CD14-positive monocyte (primary cell): ENCODE measurements around the gene CDT1. TPM values are rescaled to one million over a fixed set of nuclear protein-coding genes. Genes with fewer than 3 reads are reported as not detected.
A peak's percentile ranks its signal among the peaks of the same experiment; 100 is the strongest.

Source experiments
- DNase-seq, 3 donors: peaks; one replicate each; pipeline ENCODE4 v3.0.0-alpha.2; 2011 to 2022
- H2AFZ ChIP-seq: 2 replicates; pipeline ENCODE4 v1.6.0; 2012; ENCODE audit warnings: mild to moderate bottlenecking, low read depth, low read length, inconsistent platforms; ENCODE audit not compliant: insufficient read depth, poor library complexity, severe bottlenecking
- H3K27ac ChIP-seq, 2 donors: 1 replicate in 1 of 2; 2 replicates in 1 of 2; pipeline ENCODE4 v1.5.1; 2012 to 2013; ENCODE audit warnings: low read length in 2 of 2, control low read depth in 1 of 2, inconsistent platforms in 1 of 2, low read depth in 1 of 2, mild to moderate bottlenecking in 1 of 2
- H3K27me3 ChIP-seq, 2 donors: one replicate each; pipeline versions ENCODE4 v1.6.0 to v1.6.1; 2011 to 2013; ENCODE audit warnings: low read length in 2 of 2; ENCODE audit not compliant: control insufficient read depth in 2 of 2, insufficient read depth in 2 of 2
- H3K36me3 ChIP-seq, 2 donors: replicated peaks in 1 of 2; 1 replicate in 1 of 2; 2 replicates in 1 of 2; pipeline versions ENCODE4 v1.5.1 to v1.6.1; 2012 to 2013; ENCODE audit warnings: low read length in 2 of 2, control low read depth in 1 of 2, inconsistent platforms in 1 of 2, mild to moderate bottlenecking in 1 of 2; ENCODE audit not compliant: insufficient read depth in 2 of 2, control insufficient read depth in 1 of 2
- H3K4me1 ChIP-seq, 2 donors: 1 replicate in 1 of 2; 2 replicates in 1 of 2; pipeline versions ENCODE4 v1.5.1 to v1.6.1; 2012 to 2013; ENCODE audit warnings: low read length in 2 of 2, control low read depth in 1 of 2, inconsistent platforms in 1 of 2, mild to moderate bottlenecking in 1 of 2, moderate library complexity in 1 of 2; ENCODE audit not compliant: insufficient read depth in 2 of 2, control insufficient read depth in 1 of 2
- H3K4me2 ChIP-seq: replicated peaks from 2 replicates; pipeline ENCODE3; 2012; ENCODE audit warnings: low read length, moderate library complexity, mild to moderate bottlenecking; ENCODE audit not compliant: poor library complexity, severe bottlenecking; ENCODE audit errors: extremely low read depth
- H3K4me3 ChIP-seq, 3 experiments: fragments of 200-600 bp in 1 of 3; sonication (generic) in 1 of 3; replicated peaks in 1 of 3; 1 replicate in 2 of 3; 2 replicates in 1 of 3; pipeline ENCODE4 v1.5.1; 2011 to 2013; ENCODE audit warnings: low read length in 3 of 3, mild to moderate bottlenecking in 3 of 3, control low read depth in 2 of 3, low read depth in 2 of 3, inconsistent platforms in 1 of 3, moderate library complexity in 1 of 3
- H3K79me2 ChIP-seq: 2 replicates; pipeline ENCODE4 v1.6.0; 2012; ENCODE audit warnings: mild to moderate bottlenecking, control low read depth, inconsistent platforms, low read length, moderate library complexity; ENCODE audit not compliant: insufficient read depth
- H3K9ac ChIP-seq: 2 replicates; pipeline ENCODE4 v1.6.0; 2017; ENCODE audit warnings: low read length, mild to moderate bottlenecking; ENCODE audit not compliant: insufficient read depth, poor library complexity, severe bottlenecking
- H3K9me3 ChIP-seq, 2 donors: replicated peaks in 1 of 2; 1 replicate in 1 of 2; 2 replicates in 1 of 2; pipeline versions ENCODE4 v1.5.1 to v1.6.1; 2012 to 2013; ENCODE audit warnings: low read length in 2 of 2, control low read depth in 1 of 2; ENCODE audit not compliant: control insufficient read depth in 1 of 2, insufficient read depth in 1 of 2
- H4K20me1 ChIP-seq: 2 replicates; pipeline ENCODE4 v1.6.0; 2012; ENCODE audit warnings: mild to moderate bottlenecking, low read length, control low read depth, moderate library complexity; ENCODE audit not compliant: insufficient read depth
- H3K27ac Mint-ChIP-seq, 7 donors: one replicate each; pipeline ENCODE4 v1.8.0; 2020; ENCODE audit warnings: mild to moderate bottlenecking in 7 of 7, mixed read lengths in 7 of 7, moderate library complexity in 6 of 7, inconsistent platforms in 2 of 7
- H3K27me3 Mint-ChIP-seq, 3 donors: one replicate each; pipeline ENCODE4 v1.8.0; 2021 to 2022; ENCODE audit warnings: low read depth in 3 of 3, mild to moderate bottlenecking in 3 of 3, mixed read lengths in 3 of 3, moderate library complexity in 3 of 3, inconsistent platforms in 1 of 3
- H3K36me3 Mint-ChIP-seq, 2 donors: one replicate each; pipeline ENCODE4 v1.8.0; 2020; ENCODE audit warnings: mixed read lengths in 2 of 2, inconsistent platforms in 1 of 2, mild to moderate bottlenecking in 1 of 2
- H3K4me1 Mint-ChIP-seq: one replicate; pipeline ENCODE4 v1.8.0; 2020; ENCODE audit warnings: mild to moderate bottlenecking, mixed read lengths
- H3K4me3 Mint-ChIP-seq, 2 donors: one replicate each; pipeline ENCODE4 v1.8.0; 2020; ENCODE audit warnings: mild to moderate bottlenecking in 2 of 2, mixed read lengths in 2 of 2, moderate library complexity in 1 of 2
- H3K9me3 Mint-ChIP-seq, 7 donors: one replicate each; pipeline ENCODE4 v1.8.0; 2020 to 2022; ENCODE audit warnings: mixed read lengths in 7 of 7, mild to moderate bottlenecking in 6 of 7, moderate library complexity in 6 of 7, inconsistent platforms in 2 of 7
- CTCF ChIP-seq: fragments of 200-600 bp; IDR thresholded peaks from one replicate; pipeline ENCODE4 v1.8.0; 2022; ENCODE audit warnings: antibody characterized with exemption, mild to moderate bottlenecking
- WGBS: methylation state at CpG from one replicate; pipeline ENCODE4 v1.1.5; 2013; ENCODE audit warnings: missing lambda C conversion rate; ENCODE audit not compliant: insufficient coverage; 5-methylcytosine and 5-hydroxymethylcytosine counted together
- intact Hi-C, 2 donors: fragments of 100-400 bp; cut with micrococcal nuclease; formaldehyde crosslinking; loops; one replicate each; pipeline versions ENCODE4 v1.15.0 to v1.15.1; 2023
- polyA plus RNA-seq, 3 donors: library from polyadenylated mRNA; depleted of rRNA in 1 of 3; unstranded in 2 of 3; stranded (reverse) in 1 of 3; fragments of 300-500 nt in 2 of 3; fragments of >200 nt in 1 of 3; fragmentation: Illumina TruSeq in 2 of 3; gene quantifications; 1 replicate in 2 of 3; 2 replicates in 1 of 3; pipeline ENCODE4 v1.2.3, GENCODE V29; 2012 to 2021

Gene CDT1
- polyA plus RNA-seq, 3 donors, result 0.07 to 0.24 (median 0.16) TPM

- Histone ChIP-seq H3K4me2 (no peak overlapping the region), H3K36me3 (peaks cover 18 to 40% of the 10 kb centered on the region in 2 donors), H3K27ac (peak overlapping the region in 1 of 2 donors; percentile 56), H3K4me3 (no peak overlapping the region), H3K27me3 (no peaks in the 10 kb centered on the region), H3K9ac (no peak overlapping the region), H3K79me2 (peaks cover 100% of the 10 kb centered on the region), H3K9me3 (no peaks in the 10 kb centered on the region), H4K20me1 (peaks cover 100% of the 10 kb centered on the region), H2AFZ (no peak overlapping the region), H3K4me1 (peaks cover 0 to 17% of the 10 kb centered on the region in 2 donors)
- peaks cover 0 to 1% (median 0%) of the 10 kb centered on the region in 7 donors for H3K9me3 Mint-ChIP-seq
- no peak for TF ChIP-seq CTCF
- DNase-seq, result no peak
- H3K4me1 Mint-ChIP-seq, result peaks cover 29% of the 10 kb centered on the region
- H3K27me3 Mint-ChIP-seq, result peaks cover 0 to 2% (median 2%) of the 10 kb centered on the region in 3 donors
- peaks cover 9 to 26% of the 10 kb centered on the region in 2 donors for H3K36me3 Mint-ChIP-seq
- 83% methylated on average over 13 of the region's 13 CpGs for WGBS
- H3K27ac Mint-ChIP-seq, result peak overlapping the region in 4 of 7 donors; percentile 46 to 73 (median 54)
- intact Hi-C loops, result no loop called here
- no peak overlapping the region for H3K4me3 Mint-ChIP-seq
Measured at GRCh38 chr16:88758227-88758943, 45.2 kb upstream of the CDT1 start.

GRCh38 chr16:88758944-88759244 is 44.7 kb upstream of the CDT1 start:
- Mint-ChIP-seq H3K27me3 (no peaks in the 10 kb centered on the region), H3K4me3 (no peak overlapping the region), H3K9me3 (peaks cover 0 to 1% (median 0%) of the 10 kb centered on the region in 7 donors), H3K4me1 (peaks cover 29% of the 10 kb centered on the region), H3K27ac (peak overlapping the region in 1 of 7 donors; percentile 61), H3K36me3 (peaks cover 11 to 28% of the 10 kb centered on the region in 2 donors)
- 75% methylated on average over 2 of the region's 6 CpGs for WGBS
- no peak overlapping the region for H2AFZ ChIP-seq
- H3K4me1 ChIP-seq, result peaks cover 0 to 17% of the 10 kb centered on the region in 2 donors
- no peak for DNase-seq
- TF ChIP-seq CTCF, result no peak
- H3K27me3 ChIP-seq, result no peaks in the 10 kb centered on the region
- intact Hi-C loops, result no loop called here
- H3K4me2 ChIP-seq, result no peak overlapping the region
- peak overlapping the region in 1 of 2 donors; percentile 56 for H3K27ac ChIP-seq
- H3K36me3 ChIP-seq, result peaks cover 21 to 40% of the 10 kb centered on the region in 2 donors
- H3K9ac ChIP-seq, result no peak overlapping the region
- H3K4me3 ChIP-seq, result no peak overlapping the region
- H4K20me1 ChIP-seq, result peaks cover 100% of the 10 kb centered on the region
- peaks cover 100% of the 10 kb centered on the region for H3K79me2 ChIP-seq
- H3K9me3 ChIP-seq, result no peaks in the 10 kb centered on the region
